ENCODE data around the gene PBX3. TPM values are rescaled to one million over a fixed set of nuclear protein-coding genes. Genes with fewer than 3 reads are reported as not detected.

The PBX3 gene
- total and polyA plus RNA-seq, 2 of the 13 experiments (the other 11 are each of a cell fraction or from before 2014, with no cell fraction given), result 6.0 to 11.2 TPM

- TF ChIP-seq ZNF646 (CRISPR knock-in tag; IDR thresholded peaks at IDR 0.05) (peak; percentile 70; the same call in 1 of the 2 replicates), ZNF484 (CRISPR knock-in tag; IDR thresholded peaks at IDR 0.05; ENCODE audit: borderline replicate concordance, low read depth) (no peak; the same call in 1 of the 2 replicates), NR1H2 (CRISPR knock-in tag; IDR thresholded peaks at IDR 0.05; ENCODE audit: borderline replicate concordance, low read depth) (peak; percentile 89; the same call in 1 of the 2 replicates), HNF4A (CRISPR knock-in tag; IDR thresholded peaks at IDR 0.05) (no peak), IKZF1 (IDR thresholded peaks at IDR 0.05) (no peak), ZNF331 (CRISPR knock-in tag; IDR thresholded peaks at IDR 0.05) (peak; percentile 80; the same call in 1 of the 2 replicates), KDM5A (IDR thresholded peaks at IDR 0.05; ENCODE audit: borderline replicate concordance, low read length) (no peak), POGZ (CRISPR knock-in tag; IDR thresholded peaks at IDR 0.05) (peak; percentile 85), ZNF629 (CRISPR knock-in tag; conservative IDR thresholded peaks at IDR 0.05) (0 out of 2 replicates have a peak, but pooled peaks have one; percentile 47), ZNF773 (CRISPR knock-in tag; IDR thresholded peaks at IDR 0.05; ENCODE audit: borderline replicate concordance) (peak; percentile 86; the same call in 1 of the 2 replicates), ELF3 (CRISPR knock-in tag; IDR thresholded peaks at IDR 0.05) (no peak), SP5 (CRISPR knock-in tag; IDR thresholded peaks at IDR 0.05; ENCODE audit: borderline replicate concordance, low read depth) (peak; percentile 67; the same call in 1 of the 2 replicates), REXO4 (CRISPR knock-in tag; IDR thresholded peaks at IDR 0.05; ENCODE audit: borderline replicate concordance) (peak; percentile 93; the same call in 1 of the 2 replicates), U2AF1 (optimal IDR thresholded peaks at IDR 0.05; ENCODE audit: low read depth, low read length) (no peak), MAF1 (CRISPR knock-in tag; IDR thresholded peaks at IDR 0.05; ENCODE audit: borderline replicate concordance) (peak; percentile 74; the same call in 1 of the 2 replicates), DDIT3 (CRISPR knock-in tag; IDR thresholded peaks at IDR 0.05) (0 out of 2 replicates have a peak, but pooled peaks have one; percentile 36), ZNF160 (CRISPR knock-in tag; IDR thresholded peaks at IDR 0.05) (peak; percentile 87), MIER2 (CRISPR knock-in tag; IDR thresholded peaks at IDR 0.05) (peak; percentile 78), GTF3A (CRISPR knock-in tag; conservative IDR thresholded peaks at IDR 0.05) (no peak), RBM39 (IDR thresholded peaks at IDR 0.05; ENCODE audit: low read depth, low read length, poor library complexity, severe bottlenecking) (peak; percentile 96), ZNF691 (CRISPR knock-in tag; IDR thresholded peaks at IDR 0.05; ENCODE audit: borderline replicate concordance, low read depth) (peak; percentile 78; the same call in 1 of the 2 replicates), SMARCC2 (IDR thresholded peaks at IDR 0.05) (no peak), ZNF616 (CRISPR knock-in tag; IDR thresholded peaks at IDR 0.05; ENCODE audit: low read depth) (peak; percentile 97)
Observed at GRCh38 chr9:125746017-125746773, 978 bp upstream of the PBX3 start (continued).

Data from HepG2 (cell line).